ENCODE measurements around the gene CSTF3.

GRCh38 chr11:33083918-33084317, 77.4 kb downstream of the CSTF3 start:
- TF ChIP-seq POLR2AphosphoS5 (IDR thresholded peaks at IDR 0.05; ENCODE audit: low read depth, low read length) (no peak), POLR2A (IDR thresholded peaks at IDR 0.05; ENCODE audit: low read depth, low read length) (no peak), TAF1 (IDR thresholded peaks at IDR 0.05; ENCODE audit: low read depth, low read length) (no peak), SPI1 (IDR thresholded peaks at IDR 0.05; ENCODE audit: low read depth, low read length) (no peak), PAX5 (IDR thresholded peaks at IDR 0.05; ENCODE audit: insufficient read depth, low read length, severe bottlenecking) (no peak), POU2F2 (IDR thresholded peaks at IDR 0.05; ENCODE audit: low read depth, low read length) (no peak)
